Gastroesophageal sphincter (tissue), 3 donors: ENCODE data around the gene POLR3K.

ENCODE experiments used
- CTCF ChIP-seq, 4 experiments: fragments of 200-600 bp in 2 of 4; fragments of 450-650 bp in 2 of 4; sonication (generic) in 1 of 4; IDR thresholded peaks; one replicate each; pipeline ENCODE4 v1.5.1; 2017 to 2019; ENCODE audit warnings: antibody characterized with exemption in 4 of 4, mild to moderate bottlenecking in 2 of 4, moderate library complexity in 2 of 4
- EP300 ChIP-seq: sonication (generic); formaldehyde crosslinking; IDR thresholded peaks from one replicate; pipeline ENCODE4 v1.6.1; 2017; ENCODE audit warnings: antibody characterized with exemption, mild to moderate bottlenecking
- POLR2A ChIP-seq, 2 donors: fragments of 450-650 bp; IDR thresholded peaks; one replicate each; pipeline ENCODE4 v1.6.1; 2017; ENCODE audit warnings: antibody characterized with exemption in 2 of 2, mild to moderate bottlenecking in 2 of 2, moderate library complexity in 1 of 2

- TF ChIP-seq POLR2A (IDR thresholded peaks at IDR 0.05) (no peak), CTCF (IDR thresholded peaks at IDR 0.05) (no peak), EP300 (no peak)
Observed at GRCh38 chr16:54237-54581, 801 bp upstream of the POLR3K start.
